Neural cell (in vitro differentiated cells): ENCODE data around the gene CIROP. TPM values are rescaled to one million over a fixed set of nuclear protein-coding genes. Genes with fewer than 3 reads are reported as not detected.

Experiments used
- H2AFZ ChIP-seq: fragments of 200-600, 300-800 bp; sonication (generic), shearing (Covaris generic); 2 replicates; pipeline ENCODE4 v1.6.0; 2014; ENCODE audit warnings: low read depth, mild to moderate bottlenecking, antibody characterized with exemption, low read length, moderate library complexity
- H3F3A ChIP-seq: fragments of 200-600 bp; shearing (Covaris generic); 2 replicates; pipeline ENCODE4 v1.6.1; 2016; ENCODE audit warnings: mild to moderate bottlenecking, moderate library complexity, mixed read lengths, antibody characterized with exemption, low read length; ENCODE audit not compliant: insufficient read depth, poor library complexity, severe bottlenecking
- H3K27ac ChIP-seq: fragments of 200-600, 300-800 bp; sonication (generic), shearing (Covaris generic); 2 replicates; pipeline ENCODE4 v1.5.1; 2014; ENCODE audit warnings: mild to moderate bottlenecking, low read length, moderate library complexity
- H3K27me3 ChIP-seq: fragments of 300-800, 200-600 bp; sonication (generic), shearing (Covaris generic); 2 replicates; pipeline ENCODE4 v1.6.0; 2014; ENCODE audit warnings: mild to moderate bottlenecking, low read depth, low read length, moderate library complexity; ENCODE audit not compliant: insufficient read depth
- H3K36me3 ChIP-seq: fragments of 300-800, 200-600 bp; sonication (generic), shearing (Covaris generic); 2 replicates; pipeline ENCODE4 v1.5.1; 2014; ENCODE audit warnings: mild to moderate bottlenecking, antibody characterized with exemption, low read length, moderate library complexity; ENCODE audit not compliant: insufficient read depth
- H3K4me2 ChIP-seq: fragments of 300-800, 200-600 bp; sonication (generic), shearing (Covaris generic); 2 replicates; pipeline ENCODE4 v1.6.0; 2014; ENCODE audit warnings: mild to moderate bottlenecking, low read length
- H3K4me3 ChIP-seq: fragments of 300-800, 200-600 bp; sonication (generic), shearing (Covaris generic); 2 replicates; pipeline ENCODE4 v1.5.1; 2014; ENCODE audit warnings: mild to moderate bottlenecking, low read length, moderate library complexity
- H3K79me2 ChIP-seq: fragments of 200-600 bp; shearing (Covaris generic); replicated peaks from 2 replicates; pipeline ENCODE4 v1.6.0; 2014; ENCODE audit warnings: mild to moderate bottlenecking, low read length, moderate library complexity; ENCODE audit not compliant: insufficient read depth
- H3K9ac ChIP-seq: fragments of 300-800, 200-600 bp; sonication (generic), shearing (Covaris generic); 2 replicates; pipeline ENCODE4 v1.6.1; 2016; ENCODE audit warnings: mild to moderate bottlenecking, low read length, mixed read lengths
- H3K9me2 ChIP-seq: fragments of 200-600 bp; shearing (Covaris generic); 2 replicates; pipeline ENCODE4 v1.6.1; 2016; ENCODE audit warnings: mild to moderate bottlenecking, low read length, mixed read lengths; ENCODE audit not compliant: insufficient read depth
- H3K9me3 ChIP-seq: fragments of 200-600, 300-800 bp; sonication (generic), shearing (Covaris generic); 2 replicates; pipeline ENCODE4 v1.6.1; 2016; ENCODE audit warnings: mild to moderate bottlenecking, mixed run types, low read length, moderate library complexity, mixed read lengths
- H4K20me1 ChIP-seq: fragments of 200-600 bp; shearing (Covaris generic); 2 replicates; pipeline ENCODE4 v1.6.1; 2016; ENCODE audit warnings: mild to moderate bottlenecking, mixed run types; ENCODE audit not compliant: insufficient read depth
- EP300 ChIP-seq: fragments of 450-650 bp; conservative IDR thresholded peaks from 2 replicates; pipeline ENCODE4 v1.6.1; 2014; ENCODE audit warnings: antibody characterized with exemption, mild to moderate bottlenecking, moderate library complexity; ENCODE audit not compliant: poor library complexity, severe bottlenecking
- EZH2 ChIP-seq: fragments of 200-600, 300-800 bp; shearing (Covaris generic), sonication (generic); IDR thresholded peaks from 2 replicates; pipeline ENCODE4 v1.6.1; 2014; ENCODE audit warnings: antibody characterized with exemption, low read length, borderline replicate concordance, mild to moderate bottlenecking; ENCODE audit not compliant: insufficient read depth, poor library complexity, severe bottlenecking
- MXI1 ChIP-seq: fragments of 450-650 bp; conservative IDR thresholded peaks from 2 replicates; pipeline ENCODE4 v1.6.1; 2014; ENCODE audit warnings: antibody characterized with exemption, mild to moderate bottlenecking; ENCODE audit not compliant: poor library complexity, severe bottlenecking
- POLR2AphosphoS5 ChIP-seq: IDR thresholded peaks from 2 replicates; pipeline ENCODE4 v1.6.1; 2012
- RAD21 ChIP-seq: fragments of 450-650 bp; conservative IDR thresholded peaks from 2 replicates; pipeline ENCODE4 v1.6.1; 2014; ENCODE audit warnings: antibody characterized with exemption, mild to moderate bottlenecking, moderate library complexity
- SMC3 ChIP-seq: fragments of 450-650 bp; conservative IDR thresholded peaks from 2 replicates; pipeline ENCODE4 v1.6.1; 2014; ENCODE audit warnings: antibody characterized with exemption, mild to moderate bottlenecking, moderate library complexity; ENCODE audit not compliant: poor library complexity
- TAF1 ChIP-seq: IDR thresholded peaks from 2 replicates; pipeline ENCODE4 v1.6.1; 2012; ENCODE audit warnings: low read depth
- polyA plus RNA-seq: library from polyadenylated mRNA; depleted of rRNA; stranded (reverse); fragments of >200 nt; gene quantifications from 2 replicates; pipeline ENCODE4 v1.2.3, GENCODE V29; 2014
- TF ChIP-seq, protein P1 (sequence below): IDR thresholded peaks from 2 replicates; pipeline ENCODE4 v1.6.1; 2012; ENCODE audit warnings: borderline replicate concordance
- TF ChIP-seq, protein P2 (sequence below): fragments of 450-650 bp; IDR thresholded peaks from 2 replicates; pipeline ENCODE4 v1.5.1; 2014; ENCODE audit warnings: antibody characterized with exemption, mild to moderate bottlenecking, moderate library complexity; ENCODE audit not compliant: poor library complexity, severe bottlenecking

The CIROP gene
- polyA plus RNA-seq, 1 donor from 2014 or later: not detected

DNA sequence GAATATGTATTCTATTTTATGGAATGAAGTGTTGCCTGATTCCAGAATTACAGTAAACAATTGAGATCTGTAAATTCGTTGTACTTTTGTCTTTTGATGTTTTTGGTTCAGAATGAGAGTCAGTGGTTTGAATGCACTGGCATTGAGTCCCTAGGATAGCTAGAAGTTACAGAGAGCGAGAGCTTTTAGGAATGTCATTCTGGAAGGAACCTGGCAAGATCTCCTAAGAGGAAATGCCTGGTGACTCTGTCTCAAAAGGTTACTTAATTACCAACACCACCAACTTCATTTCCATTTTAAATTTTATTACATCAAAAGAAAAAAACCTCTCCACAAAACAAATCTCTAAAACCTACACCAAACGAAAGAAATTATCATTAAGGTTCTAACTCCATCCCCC, 20.2 kb upstream of the CIROP start:
- Histone ChIP-seq H3K4me3 (no peak overlapping the region), H2AFZ (no peak overlapping the region), H3K36me3 (no peaks in the 10 kb centered on the region), H3K79me2 (no peaks in the 10 kb centered on the region), H3K9ac (no peak overlapping the region), H3K9me2 (no peaks in the 10 kb centered on the region), H3K27ac (no peak overlapping the region), H3K9me3 (no peaks in the 10 kb centered on the region), H3K27me3 (no peaks in the 10 kb centered on the region), H4K20me1 (no peaks in the 10 kb centered on the region), H3F3A (no peaks in the 10 kb centered on the region), H3K4me2 (no peak overlapping the region)
- TF ChIP-seq EZH2 (no peak), EP300 (no peak), TAF1 (no peak), SMC3 (no peak), POLR2AphosphoS5 (no peak), MXI1 (no peak), RAD21 (no peak)
- TF ChIP-seq, protein P1, sequence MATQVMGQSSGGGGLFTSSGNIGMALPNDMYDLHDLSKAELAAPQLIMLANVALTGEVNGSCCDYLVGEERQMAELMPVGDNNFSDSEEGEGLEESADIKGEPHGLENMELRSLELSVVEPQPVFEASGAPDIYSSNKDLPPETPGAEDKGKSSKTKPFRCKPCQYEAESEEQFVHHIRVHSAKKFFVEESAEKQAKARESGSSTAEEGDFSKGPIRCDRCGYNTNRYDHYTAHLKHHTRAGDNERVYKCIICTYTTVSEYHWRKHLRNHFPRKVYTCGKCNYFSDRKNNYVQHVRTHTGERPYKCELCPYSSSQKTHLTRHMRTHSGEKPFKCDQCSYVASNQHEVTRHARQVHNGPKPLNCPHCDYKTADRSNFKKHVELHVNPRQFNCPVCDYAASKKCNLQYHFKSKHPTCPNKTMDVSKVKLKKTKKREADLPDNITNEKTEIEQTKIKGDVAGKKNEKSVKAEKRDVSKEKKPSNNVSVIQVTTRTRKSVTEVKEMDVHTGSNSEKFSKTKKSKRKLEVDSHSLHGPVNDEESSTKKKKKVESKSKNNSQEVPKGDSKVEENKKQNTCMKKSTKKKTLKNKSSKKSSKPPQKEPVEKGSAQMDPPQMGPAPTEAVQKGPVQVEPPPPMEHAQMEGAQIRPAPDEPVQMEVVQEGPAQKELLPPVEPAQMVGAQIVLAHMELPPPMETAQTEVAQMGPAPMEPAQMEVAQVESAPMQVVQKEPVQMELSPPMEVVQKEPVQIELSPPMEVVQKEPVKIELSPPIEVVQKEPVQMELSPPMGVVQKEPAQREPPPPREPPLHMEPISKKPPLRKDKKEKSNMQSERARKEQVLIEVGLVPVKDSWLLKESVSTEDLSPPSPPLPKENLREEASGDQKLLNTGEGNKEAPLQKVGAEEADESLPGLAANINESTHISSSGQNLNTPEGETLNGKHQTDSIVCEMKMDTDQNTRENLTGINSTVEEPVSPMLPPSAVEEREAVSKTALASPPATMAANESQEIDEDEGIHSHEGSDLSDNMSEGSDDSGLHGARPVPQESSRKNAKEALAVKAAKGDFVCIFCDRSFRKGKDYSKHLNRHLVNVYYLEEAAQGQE: no peak
- TF ChIP-seq, protein P2, sequence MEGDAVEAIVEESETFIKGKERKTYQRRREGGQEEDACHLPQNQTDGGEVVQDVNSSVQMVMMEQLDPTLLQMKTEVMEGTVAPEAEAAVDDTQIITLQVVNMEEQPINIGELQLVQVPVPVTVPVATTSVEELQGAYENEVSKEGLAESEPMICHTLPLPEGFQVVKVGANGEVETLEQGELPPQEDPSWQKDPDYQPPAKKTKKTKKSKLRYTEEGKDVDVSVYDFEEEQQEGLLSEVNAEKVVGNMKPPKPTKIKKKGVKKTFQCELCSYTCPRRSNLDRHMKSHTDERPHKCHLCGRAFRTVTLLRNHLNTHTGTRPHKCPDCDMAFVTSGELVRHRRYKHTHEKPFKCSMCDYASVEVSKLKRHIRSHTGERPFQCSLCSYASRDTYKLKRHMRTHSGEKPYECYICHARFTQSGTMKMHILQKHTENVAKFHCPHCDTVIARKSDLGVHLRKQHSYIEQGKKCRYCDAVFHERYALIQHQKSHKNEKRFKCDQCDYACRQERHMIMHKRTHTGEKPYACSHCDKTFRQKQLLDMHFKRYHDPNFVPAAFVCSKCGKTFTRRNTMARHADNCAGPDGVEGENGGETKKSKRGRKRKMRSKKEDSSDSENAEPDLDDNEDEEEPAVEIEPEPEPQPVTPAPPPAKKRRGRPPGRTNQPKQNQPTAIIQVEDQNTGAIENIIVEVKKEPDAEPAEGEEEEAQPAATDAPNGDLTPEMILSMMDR: no peak

DNA sequence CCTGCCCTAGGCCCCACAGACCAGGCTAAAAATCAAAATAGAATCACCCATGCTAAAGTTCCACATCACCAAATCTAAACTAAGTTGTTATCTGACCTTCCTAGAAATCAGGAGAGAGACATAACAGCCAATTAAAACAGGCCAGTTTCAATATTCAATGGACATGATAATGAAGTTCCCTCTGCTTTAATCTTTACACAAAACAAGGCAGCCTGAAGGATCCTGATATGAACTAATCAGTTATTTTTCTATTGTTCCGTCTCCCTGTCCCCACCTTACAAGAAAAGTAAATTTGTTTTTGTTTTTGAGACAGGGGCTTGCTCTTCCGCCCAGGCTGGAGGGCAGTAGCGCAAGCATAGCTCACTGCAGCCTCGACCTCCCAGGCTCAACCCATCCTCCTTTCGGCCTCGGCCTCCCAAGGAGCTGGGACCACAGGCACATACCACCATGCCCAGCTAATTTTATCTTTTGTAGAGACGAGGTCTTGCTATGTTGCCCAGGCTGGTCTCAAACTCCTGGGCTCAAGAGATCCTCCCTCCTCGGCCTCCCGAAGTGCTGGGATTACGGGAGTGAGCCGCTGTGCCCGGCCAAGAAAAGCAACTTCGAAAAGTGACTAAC, 19.7 kb upstream of the CIROP start:
- H3K27ac ChIP-seq: no peak overlapping the region
- no peaks in the 10 kb centered on the region for H3F3A ChIP-seq
- no peaks in the 10 kb centered on the region for H3K36me3 ChIP-seq
- H3K9me2 ChIP-seq: no peaks in the 10 kb centered on the region
- H3K27me3 ChIP-seq: no peaks in the 10 kb centered on the region
- TF ChIP-seq EZH2 (no peak), TAF1 (no peak), RAD21 (no peak), EP300 (no peak), MXI1 (no peak), POLR2AphosphoS5 (no peak), SMC3 (no peak)
- TF ChIP-seq, protein P1: no peak
- TF ChIP-seq, protein P2: no peak
- H2AFZ ChIP-seq: no peak overlapping the region
- no peak overlapping the region for H3K9ac ChIP-seq
- H3K4me2 ChIP-seq: no peak overlapping the region
- H4K20me1 ChIP-seq: no peaks in the 10 kb centered on the region
- no peaks in the 10 kb centered on the region for H3K79me2 ChIP-seq
- H3K4me3 ChIP-seq: no peak overlapping the region
- H3K9me3 ChIP-seq: no peaks in the 10 kb centered on the region
